NT2/D1 (cell line): ENCODE measurements around the gene NTM.

Experiments
- YY1 ChIP-seq: IDR thresholded peaks from 2 replicates; pipeline ENCODE4 v1.6.1; 2011; ENCODE audit not compliant: insufficient read length, insufficient read depth
- ZNF274 ChIP-seq: IDR thresholded peaks from 2 replicates; pipeline ENCODE4 v1.6.1; 2011; ENCODE audit warnings: mild to moderate bottlenecking, low read depth, low read length

- TF ChIP-seq YY1, result no peak
- no peak for TF ChIP-seq ZNF274
These were observed 788.3 kb downstream of the NTM start for GRCh38 chr11:132158696-132159095.
